ENCODE data around the gene ZNF134.

ZNF134 gene

DNA sequence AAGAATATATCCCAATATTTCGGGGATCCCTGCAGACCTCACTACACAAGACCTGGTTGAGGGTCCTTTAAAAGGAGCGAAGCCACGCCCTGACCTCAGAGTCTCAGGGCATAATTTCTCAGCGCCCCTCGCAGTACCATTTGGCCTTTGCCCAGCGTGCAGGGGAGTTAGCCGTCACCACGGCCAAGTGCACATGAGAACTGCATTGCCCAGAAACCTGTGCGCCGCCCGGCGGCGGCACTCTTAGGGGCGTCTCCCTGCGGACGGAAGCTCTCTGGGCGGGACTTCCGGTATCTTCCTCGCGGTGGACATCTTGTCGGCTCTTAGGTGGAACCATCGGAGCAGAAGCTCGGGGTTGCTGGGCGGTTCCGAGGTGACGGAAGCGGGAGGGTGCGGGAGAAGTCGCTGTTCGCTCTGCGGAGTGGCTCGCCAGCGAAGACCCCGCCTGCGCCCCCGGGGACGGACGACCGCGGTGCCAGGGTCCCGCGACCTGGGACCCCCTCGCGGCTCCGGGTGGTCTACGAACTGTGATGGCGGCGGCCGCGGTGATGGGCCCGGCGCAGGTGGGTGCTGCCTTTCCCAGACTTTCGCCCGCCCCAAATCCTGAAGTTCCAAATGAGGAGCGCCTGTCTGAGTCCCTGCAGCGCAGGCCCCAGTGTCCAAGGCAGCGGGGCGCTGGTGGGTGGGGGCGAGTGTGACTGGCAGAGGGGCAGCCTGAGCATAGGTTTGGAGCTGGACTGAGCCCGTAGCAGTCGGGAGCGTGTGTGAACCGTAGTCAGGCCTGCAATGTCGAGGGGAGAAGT, at the start of gene ZNF134:
Gene ZNF134 (plus strand): TSS at position 302 of the 803 bp plus-strand sequence. CDS start 5,227 bp downstream, outside the sequence.
- peak; percentile 76 for DNase-seq

DNA sequence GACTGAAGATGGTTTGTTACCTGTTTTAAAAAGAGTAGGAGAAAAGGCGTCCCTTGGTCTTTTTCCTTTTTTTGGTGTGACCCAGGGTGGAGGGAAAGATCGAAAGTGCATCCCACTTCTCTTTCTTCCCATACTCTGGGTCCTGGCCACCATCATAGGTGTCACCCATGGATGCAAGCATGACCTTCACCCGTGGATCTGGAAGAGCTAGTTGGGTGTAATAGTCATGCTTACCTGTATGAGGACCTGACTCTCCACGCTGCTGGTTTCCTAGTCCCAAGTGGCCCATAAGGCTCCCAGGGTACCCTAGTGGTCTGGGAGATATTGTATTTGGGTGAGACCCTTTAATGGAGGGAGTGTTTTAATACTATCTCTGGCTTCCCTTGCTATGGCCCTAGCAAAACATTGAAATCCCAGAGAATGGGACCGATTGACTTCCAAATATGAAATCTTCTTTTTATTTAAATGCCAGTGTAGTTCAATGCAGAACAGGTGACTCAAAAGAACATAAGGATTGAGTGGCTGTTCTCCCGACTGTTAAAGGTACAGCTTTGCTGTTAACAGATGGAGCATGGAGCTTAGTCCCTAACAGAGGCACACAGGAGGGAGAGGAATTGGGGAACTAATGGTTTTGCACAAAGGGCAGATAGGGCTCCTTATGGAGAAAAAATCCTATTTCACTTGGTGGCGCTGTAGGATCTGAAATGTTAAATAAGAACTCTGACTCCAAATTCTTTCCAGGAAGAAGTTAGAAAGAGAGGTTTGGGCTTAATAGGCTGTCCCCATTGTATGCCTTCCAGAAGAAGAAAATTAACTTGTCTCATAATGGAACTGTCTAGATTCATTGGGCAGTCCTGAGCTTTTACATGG, 47.4 kb upstream of the ZNF134 start:
- DNase-seq = no peak

DNA sequence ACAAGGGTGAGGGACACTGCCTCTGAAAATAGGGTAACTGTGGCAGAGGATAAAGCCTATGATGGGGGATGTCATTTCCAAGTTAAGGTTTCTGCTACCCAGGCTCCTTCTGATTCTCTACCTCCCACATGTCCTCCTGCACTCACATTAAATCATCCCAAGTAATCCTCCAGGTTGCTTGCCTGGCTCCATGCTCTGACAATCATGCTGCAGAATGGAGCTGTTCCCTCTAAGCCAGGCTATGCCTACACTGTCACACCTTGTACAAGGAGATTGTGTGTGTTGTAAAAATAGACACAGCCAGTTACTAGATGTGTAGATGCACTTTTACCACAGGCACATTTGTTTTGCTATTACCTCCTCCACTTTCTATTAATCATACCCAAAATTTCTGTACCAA, 43.3 kb upstream of the ZNF134 start:
- DNase-seq = no peak

DNA sequence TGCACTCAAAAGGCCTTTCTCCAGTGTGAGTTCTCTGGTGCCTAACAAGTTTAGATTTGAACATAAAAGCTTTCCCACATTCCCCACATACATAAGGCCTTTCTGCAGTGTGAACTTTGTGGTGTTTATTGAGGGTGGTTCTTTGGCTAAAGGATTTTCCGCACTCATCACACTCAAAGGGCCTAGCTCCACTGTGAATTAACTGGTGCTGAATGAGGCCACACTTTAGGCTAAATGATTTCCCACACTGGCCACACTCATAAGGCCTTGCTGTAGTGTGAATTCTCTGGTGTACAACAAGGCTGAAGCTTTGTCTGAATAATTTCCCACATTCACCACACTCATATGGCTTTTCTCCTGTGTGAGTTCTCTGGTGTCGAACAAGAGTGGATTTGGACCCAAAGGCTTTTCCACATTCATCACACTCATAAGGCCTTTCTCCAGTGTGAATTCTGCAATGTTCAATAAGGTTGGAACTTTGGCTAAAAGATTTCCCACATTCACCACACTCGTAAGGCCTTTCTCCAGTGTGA, 41.6 kb upstream of the ZNF134 start:
- no peak for DNase-seq

DNA sequence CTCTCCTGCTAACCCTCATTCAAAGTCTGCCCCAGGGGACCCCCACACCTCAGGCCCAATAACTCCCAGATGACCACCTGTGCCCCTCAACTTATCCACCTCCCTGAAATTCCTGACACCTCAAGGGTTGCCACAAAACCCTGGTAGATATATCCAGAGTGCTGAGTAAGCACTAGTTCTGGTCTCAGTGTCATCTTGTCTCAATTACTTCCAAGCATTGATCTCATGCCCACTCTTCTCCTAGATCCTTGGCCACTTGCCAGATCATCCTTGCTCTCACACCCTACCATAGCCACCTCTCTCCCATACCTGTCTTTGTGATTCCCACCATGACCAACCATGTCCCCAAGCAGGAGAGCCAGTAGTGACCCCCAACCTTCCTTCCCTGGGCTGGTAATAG, 37.4 kb upstream of the ZNF134 start:
- no peak for DNase-seq

DNA sequence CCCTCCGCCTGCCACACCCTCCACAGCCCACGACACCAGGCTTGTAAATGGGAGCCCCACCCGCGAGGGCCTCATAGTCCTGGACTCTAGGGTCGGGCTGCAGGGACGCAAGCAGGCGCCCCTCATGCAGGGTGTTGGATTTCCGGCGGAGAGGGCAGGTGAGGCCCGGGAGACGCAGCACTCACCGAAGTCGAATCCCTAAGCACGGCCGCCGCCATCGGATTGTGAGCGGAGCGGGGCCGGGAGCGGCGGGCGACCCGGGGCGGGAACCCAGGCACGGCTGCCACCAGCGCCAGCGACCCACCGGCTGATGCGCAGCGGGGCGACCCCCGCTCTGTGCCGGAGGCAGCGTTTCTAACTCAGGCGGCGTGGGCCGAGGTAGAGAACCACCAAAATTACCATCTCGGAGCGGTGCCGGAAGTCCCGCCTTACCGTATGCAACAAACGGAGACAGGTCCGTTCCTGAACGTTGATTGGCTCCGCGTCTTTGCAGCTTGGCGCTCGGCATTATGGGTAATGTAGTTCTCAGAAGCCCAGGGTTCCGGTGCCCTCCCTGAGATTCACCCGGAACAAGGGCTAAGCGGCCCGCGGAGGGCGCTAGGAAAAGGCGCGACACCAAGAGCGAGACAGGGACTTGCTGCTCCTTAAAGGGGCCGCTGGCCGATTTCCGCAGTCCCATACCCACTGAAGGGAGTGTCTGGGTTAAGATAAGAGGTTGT, 35.4 kb upstream of the ZNF134 start, which contains the start of gene ZNF416:
Gene ZNF416 (minus strand): TSS at position 425 of the 719 bp plus-strand sequence. CDS start 207 bp downstream, at position 218.
- DNase-seq = peak; percentile 95

DNA sequence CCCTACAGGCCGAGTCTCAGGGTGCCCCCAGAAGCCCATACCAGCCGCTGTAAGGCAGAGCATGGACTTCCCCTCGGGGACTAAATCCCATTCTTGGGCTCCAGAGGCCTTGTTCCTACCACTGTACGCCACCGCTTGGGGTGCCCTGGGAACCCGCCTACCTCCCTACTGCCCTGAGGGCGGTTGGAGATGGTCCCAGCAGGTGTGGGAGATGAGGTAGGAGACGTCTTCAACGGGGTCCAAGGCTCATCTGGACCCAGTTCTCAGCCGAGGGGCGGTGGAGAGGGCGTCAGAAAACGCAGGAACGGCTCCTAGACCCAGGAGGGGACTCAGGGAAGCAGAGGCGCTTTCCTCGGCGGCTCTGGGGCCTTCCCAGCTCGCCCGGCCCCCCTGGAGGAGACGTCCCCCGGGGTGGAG, 30.9 kb upstream of the ZNF134 start:
- DNase-seq = no peak

DNA sequence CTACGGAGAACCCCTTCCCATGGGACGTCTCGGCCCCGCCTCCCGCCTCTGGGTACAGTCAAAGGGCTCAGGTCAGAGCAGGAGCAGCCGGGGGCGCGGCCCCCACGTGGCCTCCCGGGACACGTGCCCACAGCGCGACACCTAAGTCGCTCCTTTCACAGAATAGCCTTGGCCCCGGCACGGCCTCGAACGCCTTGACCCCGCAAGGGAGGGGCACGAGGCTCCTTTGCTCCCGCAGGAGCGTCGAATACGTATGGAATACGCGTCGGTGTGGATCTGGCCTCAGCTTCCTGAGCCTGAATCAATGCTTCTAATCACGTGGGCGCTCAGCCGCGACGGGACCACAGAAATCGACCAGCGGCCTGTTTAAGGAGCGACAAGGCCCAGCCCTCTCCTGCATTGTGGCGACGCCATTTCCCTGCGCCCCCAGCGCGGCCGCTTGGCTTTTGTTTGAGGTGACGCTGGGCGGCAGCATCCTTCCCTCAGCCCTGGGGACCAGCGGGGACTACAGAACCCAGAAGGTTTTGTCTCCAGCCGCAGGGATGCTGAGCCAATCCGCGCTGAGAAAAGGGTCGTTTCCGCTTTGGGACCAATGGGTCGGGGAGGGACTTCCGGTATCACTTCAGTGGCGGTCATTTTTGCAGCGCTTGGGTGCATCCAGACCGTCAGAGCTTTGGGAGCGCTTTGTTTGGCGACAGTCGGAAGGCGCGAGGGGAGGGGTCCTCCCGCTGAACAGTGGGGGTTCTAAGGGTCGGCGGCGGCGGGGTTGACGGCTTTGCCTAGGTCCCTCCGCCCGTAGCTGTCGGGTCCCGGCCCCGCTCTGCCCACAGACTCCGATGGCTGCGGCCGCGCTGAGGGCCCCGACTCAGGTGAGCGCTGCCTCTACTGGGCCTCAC, 30.3 kb upstream of the ZNF134 start, which contains the start of gene ZIK1:
Gene ZIK1 (plus strand): TSS at position 625 of the 896 bp plus-strand sequence. CDS start 212 bp downstream, at position 837.
- DNase-seq = peak; percentile 77

DNA sequence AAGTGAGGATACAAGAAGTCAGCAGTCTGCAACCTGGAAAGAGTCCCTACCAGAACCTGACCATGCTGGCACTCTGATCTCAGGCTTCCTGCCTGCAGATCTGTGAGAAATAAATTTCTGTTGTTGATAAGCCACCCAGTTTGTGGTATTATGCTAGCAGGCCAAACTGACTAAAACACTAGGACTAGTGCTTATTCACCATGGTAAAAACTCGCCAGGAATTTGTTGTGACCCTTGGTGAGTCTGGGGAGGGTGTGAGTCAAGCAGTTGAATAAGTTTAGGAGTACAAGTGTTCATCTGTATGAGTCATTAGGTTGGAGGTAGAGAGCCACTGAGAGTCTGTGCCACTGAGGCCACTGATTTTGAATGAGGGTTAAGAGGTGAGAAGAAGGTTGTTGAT, 26.5 kb upstream of the ZNF134 start:
- no peak for DNase-seq

DNA sequence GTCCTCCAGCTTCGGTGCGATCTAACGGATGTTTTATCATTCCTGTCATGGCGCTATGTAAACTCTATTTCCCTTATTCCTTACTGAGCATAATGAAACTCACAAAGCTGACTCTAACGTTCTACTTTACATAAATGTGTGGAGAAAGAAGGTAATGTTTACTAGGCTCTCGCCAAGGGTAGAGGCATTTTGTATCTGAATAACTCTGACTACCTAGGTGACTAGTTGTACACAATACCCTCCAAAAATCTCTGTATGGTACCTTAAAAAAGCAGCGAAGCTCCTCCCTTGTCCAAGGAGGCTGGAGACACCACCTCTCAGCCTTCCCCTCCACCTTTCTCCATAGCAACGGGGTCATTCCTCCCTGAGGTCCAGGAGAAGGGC, 14.7 kb upstream of the ZNF134 start:
- no peak for DNase-seq

DNA sequence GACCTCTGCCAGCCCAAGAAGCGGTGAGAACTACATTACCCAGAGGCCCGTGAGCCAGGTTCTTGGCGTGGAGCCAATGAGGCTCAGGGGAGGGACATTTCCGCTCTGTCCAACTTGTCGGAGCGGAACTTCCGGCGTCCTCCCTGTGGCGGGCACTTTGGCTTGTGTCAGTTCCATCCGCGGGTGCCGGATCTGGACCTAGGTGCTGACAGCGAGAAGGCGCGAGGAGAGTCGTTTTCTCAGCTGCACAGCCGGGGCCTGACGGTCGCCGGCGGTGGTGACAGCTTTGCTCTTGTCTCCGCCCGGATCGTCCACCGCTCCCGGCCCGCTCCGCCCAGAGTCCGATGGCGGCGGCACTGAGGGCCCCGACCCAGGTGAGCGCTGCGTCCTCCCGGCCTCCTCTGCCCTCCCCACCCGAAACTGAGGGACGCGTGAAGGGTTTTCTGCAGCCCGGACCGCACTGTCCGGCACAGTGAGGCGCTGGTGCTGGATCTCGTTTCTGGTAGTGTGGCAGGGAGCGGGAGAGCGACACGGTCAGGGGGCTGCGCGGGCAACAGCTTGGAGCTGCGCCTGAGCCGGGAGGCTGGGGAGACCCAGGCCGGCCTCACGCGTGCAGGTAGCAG, 14.2 kb upstream of the ZNF134 start, which contains the start of gene ZNF530:
Gene ZNF530 (plus strand): TSS at position 125 of the 623 bp plus-strand sequence. CDS start 4,461 bp downstream, outside the sequence.
- DNase-seq = peak; percentile 81

DNA sequence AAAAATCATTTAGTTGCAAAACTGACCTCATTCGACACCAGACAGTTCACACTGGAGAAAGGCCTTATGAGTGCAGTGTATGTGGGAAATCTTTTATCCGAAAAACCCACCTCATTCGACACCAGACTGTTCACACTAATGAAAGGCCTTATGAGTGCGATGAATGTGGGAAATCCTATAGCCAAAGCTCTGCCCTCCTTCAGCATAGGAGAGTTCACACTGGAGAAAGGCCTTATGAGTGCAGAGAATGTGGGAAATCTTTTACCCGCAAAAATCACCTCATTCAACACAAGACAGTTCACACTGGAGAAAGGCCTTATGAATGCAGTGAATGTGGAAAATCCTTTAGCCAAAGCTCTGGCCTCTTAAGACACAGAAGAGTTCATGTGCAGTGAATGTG, 7.1 kb upstream of the ZNF134 start:
- no peak for DNase-seq

DNA sequence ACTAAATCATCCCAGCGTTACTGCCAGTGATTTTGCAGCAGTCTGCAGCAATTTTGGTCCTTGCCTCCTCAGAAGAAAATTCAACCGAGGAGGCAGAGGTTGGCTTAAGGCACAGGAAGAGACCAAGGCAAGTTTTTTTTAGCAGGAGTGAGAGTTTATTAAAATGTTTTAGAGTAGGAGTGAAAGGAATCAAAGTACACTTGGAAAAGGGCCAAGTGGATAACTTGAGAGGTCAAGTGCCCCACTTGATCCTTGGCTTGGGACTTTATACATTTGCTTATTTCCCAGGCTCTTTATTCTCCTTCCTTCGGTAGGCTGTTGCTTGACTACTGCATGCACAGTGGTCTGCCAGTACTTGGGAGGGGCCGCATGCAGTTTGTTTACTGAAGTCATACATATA, 2.9 kb upstream of the ZNF134 start:
- no peak for DNase-seq

DNA sequence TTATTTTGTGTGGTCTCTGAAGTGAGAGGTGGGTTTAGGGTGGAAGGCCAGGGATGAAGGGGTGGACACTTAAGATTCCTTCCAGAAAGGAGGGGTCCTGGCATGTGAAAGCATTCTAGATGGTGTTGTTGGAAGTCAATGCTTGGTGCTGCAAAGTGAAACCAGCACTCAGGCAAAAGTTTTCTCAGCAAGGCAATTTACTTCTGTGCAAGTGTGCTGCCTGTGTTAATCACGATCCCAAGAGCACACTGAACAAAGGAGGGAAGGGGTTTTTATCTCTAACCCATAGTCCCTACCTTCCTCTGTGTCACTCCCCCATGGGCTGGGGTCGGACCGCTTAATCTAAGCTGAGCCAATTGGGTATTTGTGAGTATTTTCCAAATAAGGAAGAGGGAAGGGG, 1.3 kb downstream of the ZNF134 start:
- no peak for DNase-seq

DNA sequence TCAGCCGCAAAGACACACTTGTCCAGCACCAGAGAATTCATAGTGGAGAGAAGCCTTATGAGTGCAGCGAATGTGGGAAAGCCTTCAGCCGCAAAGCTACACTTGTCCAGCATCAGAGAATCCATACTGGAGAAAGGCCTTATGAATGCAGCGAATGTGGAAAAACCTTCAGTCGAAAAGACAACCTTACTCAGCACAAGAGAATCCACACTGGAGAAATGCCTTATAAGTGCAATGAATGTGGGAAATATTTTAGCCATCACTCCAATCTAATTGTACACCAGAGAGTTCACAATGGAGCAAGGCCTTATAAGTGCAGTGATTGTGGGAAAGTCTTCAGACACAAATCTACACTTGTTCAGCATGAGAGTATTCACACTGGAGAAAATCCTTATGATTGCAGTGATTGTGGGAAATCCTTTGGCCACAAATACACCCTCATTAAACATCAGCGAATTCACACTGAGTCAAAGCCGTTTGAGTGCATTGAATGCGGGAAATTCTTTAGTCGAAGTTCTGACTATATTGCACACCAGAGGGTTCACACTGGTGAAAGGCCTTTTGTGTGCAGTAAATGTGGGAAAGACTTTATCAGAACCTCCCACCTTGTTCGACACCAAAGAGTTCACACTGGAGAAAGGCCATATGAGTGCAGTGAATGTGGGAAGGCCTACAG, 6.8 kb downstream of the ZNF134 start:
- DNase-seq = no peak

DNA sequence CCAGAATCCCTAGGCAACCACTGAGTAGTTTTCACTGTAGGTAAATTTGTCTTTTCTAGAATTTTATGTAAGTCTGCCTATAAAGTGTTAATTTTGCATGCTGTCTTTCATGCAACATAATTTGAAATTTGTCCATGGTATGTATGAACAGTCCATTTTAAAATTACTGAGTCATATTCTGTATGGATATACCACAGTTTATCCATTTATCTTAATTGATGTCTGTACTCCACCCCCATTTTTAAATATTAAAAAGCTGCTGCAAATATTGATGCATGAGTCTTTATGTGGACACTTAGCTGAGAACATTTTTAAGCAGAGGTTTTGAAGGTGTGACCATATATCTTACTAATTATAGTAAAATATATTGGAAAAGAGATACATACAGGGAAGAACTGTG, 9.0 kb downstream of the ZNF134 start:
- no peak for DNase-seq

DNA sequence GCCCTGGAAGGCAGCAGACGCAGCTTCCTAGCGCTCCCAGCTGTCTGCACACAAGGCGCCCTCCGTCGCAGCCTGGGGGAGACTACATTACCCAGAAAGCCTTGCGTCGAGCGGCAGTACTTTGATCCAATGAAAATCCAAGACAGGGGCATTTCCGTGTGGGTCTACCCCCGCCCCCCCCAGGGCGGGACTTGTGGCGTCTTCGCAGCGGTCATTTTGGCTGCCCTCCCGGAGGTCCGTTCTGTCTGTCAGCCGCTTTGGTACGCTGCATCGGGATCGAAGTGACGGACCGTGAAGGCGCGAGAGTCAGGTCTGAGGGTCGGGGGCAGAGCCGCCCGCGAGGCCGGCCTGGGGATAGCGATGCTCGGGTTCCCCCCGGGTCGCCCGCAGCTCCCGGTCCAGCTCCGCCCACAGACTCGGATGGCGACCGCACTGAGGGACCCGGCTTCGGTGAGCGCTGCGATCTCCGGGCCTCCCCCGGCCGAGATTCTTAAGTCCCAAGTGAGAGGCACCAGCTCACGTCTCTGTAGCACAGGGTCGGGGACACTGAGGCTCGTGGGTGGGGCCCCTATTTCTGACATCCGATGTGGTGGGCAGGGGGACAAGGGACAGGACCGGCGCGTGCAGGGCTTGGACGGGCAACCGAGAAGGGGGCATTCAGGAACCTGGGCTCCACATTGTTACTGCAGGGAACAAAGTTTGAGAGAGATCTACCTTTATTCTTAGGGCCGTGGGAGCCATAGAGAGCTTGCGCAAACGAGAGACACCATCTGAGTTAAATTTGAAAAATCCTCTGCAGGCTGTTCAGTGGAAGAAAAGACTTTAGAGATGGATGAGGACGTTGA, 19.2 kb downstream of the ZNF134 start, which contains the start of gene ZNF211:
Gene ZNF211 (plus strand): TSS at position 182 of the 845 bp plus-strand sequence. CDS start 179 bp downstream, at position 361.
- DNase-seq = peak; percentile 81

DNA sequence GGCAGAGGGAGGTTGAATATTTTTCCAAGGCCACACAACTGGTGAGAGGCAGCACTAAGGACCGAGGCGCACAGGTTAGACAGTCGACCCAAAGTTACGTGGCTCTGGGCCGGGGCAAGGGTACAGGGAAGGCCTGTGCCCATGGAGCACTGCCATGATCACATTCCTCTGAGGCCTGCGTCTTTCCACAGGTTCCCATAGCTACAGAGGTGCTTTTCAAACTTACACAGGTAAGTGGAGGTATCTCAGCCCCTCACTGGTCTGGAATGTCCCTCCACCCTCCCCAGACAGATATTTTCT, 19.7 kb downstream of the ZNF134 start:
- no peak for DNase-seq

DNA sequence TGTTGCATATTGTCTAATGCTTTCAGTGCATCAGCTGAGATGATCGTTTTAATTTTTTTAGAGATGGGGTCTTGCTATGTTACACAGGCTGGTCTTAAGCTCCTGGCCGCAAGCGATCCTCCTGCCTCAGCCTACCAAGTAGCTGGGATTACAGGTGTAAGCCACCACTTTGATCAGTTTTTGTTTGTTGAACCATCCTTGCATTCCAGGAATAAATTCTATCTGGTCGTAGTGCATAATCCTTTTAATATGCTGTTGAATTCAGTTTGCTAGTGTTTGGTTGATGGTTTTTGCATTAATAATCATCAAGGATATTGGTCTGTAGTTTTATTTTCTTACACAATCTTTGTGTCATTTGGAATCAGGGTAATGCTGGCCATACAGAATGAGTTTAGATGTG, 23.3 kb downstream of the ZNF134 start:
- no peak for DNase-seq
